ENCODE data around the gene AKAP11. TPM values are rescaled to one million over a fixed set of nuclear protein-coding genes. Genes with fewer than 3 reads are reported as not detected.

Gene AKAP11
- total and polyA plus RNA-seq, 2 experiments from 2014 or later = 3.3 to 15.3 TPM

DNA sequence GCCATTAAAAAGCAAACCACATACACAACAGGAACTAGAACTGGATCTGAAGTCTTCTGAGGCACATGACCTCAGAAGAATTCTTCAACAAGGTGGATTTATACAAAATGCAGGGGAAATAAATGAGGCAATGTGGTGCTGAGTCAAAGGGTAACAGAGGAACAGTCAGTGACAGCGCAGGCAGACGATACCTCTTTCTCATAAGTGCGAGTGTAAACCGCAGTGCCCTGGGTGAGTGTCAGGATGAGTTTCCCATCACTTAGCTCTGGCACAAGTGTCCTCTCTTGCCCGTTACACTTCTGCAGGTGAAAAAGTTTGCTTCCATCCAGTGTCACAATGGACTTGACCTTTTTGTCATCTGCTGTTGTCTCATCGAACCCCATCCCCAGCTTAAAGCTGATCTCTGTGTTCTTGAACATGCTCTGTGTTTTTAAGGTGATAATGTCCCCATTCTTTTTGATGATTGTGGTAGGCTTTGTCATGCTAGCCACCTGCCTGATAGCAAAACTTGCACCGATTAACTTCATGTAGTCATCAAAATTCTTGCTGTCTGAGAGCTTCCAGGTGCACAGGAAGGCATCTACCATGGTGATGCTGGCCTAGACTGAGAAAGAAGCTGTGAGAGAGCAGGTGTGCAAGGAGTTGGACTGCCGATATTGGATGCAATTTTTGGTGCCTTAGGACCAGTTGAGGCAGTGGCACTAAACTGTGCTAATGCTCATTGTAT, 97.3 kb downstream of the AKAP11 start:
- no peak overlapping the region for H3K4me3 ChIP-seq
- TF ChIP-seq, protein P1, sequence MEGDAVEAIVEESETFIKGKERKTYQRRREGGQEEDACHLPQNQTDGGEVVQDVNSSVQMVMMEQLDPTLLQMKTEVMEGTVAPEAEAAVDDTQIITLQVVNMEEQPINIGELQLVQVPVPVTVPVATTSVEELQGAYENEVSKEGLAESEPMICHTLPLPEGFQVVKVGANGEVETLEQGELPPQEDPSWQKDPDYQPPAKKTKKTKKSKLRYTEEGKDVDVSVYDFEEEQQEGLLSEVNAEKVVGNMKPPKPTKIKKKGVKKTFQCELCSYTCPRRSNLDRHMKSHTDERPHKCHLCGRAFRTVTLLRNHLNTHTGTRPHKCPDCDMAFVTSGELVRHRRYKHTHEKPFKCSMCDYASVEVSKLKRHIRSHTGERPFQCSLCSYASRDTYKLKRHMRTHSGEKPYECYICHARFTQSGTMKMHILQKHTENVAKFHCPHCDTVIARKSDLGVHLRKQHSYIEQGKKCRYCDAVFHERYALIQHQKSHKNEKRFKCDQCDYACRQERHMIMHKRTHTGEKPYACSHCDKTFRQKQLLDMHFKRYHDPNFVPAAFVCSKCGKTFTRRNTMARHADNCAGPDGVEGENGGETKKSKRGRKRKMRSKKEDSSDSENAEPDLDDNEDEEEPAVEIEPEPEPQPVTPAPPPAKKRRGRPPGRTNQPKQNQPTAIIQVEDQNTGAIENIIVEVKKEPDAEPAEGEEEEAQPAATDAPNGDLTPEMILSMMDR (IDR thresholded peaks at IDR 0.05; ENCODE audit: low read depth, low read length) = no peak
- no peak for DNase-seq (ENCODE audit: low read depth in 1 of 2, low spot score in 1 of 2)
- H3K27ac ChIP-seq = no peak overlapping the region
- no peaks in the 10 kb centered on the region for H3K36me3 ChIP-seq
- no peaks in the 10 kb centered on the region for H3K27me3 ChIP-seq
- peaks cover 14% of the 10 kb centered on the region for H3K4me1 ChIP-seq (ENCODE audit: low read depth)
- no peaks in the 10 kb centered on the region for H3K9me3 ChIP-seq (ENCODE audit: low read depth)

DNA sequence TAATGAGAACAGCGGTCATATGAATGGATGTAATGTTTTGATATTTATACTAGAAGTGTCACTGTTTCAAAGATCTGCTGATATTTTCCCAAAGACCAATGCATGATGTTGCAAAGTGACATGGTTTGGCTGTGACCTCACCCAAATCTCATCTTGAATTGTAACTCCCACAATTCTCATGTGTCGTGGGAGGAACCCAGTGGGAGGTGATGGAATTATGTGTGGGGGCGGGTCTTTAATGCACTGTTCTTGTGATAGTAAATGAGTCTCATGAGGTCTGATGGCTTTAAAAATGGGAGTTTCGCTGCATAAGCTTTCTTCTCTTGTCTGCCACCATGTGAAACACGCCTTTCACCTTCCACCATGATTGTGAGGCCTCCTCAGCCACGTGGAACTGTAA, 98.3 kb downstream of the AKAP11 start:
- H3K4me3 ChIP-seq = no peak overlapping the region
- TF ChIP-seq, protein P1 (IDR thresholded peaks at IDR 0.05; ENCODE audit: low read depth, low read length) = no peak
- H3K27me3 ChIP-seq = no peaks in the 10 kb centered on the region
- peaks cover 14% of the 10 kb centered on the region for H3K4me1 ChIP-seq (ENCODE audit: low read depth)
- no peak for DNase-seq (ENCODE audit: low read depth in 1 of 2, low spot score in 1 of 2)
- H3K27ac ChIP-seq = no peak overlapping the region
- no peaks in the 10 kb centered on the region for H3K36me3 ChIP-seq
- H3K9me3 ChIP-seq (ENCODE audit: low read depth) = no peaks in the 10 kb centered on the region

Other genes starting within 250 kb of the AKAP11 start
- 3.8 and 11.2 TPM in 2 replicates for gene DGKH, start 223.5 kb upstream of the AKAP11 start, total RNA-seq
- gene DGKH, start 223.5 kb upstream of the AKAP11 start, polyA plus RNA-seq = 2.0 and 3.2 TPM in 2 replicates